ENCODE results near the gene FLRT2.

The FLRT2 gene

GRCh38 chr14:85601690-85602089 lies 71.7 kb downstream of the FLRT2 start:
- no peak for FAIRE-seq

GRCh38 chr14:85602345-85602744 lies 72.4 kb downstream of the FLRT2 start:
- no peak for FAIRE-seq

- FAIRE-seq = no peak
These were observed 74.1 kb downstream of the FLRT2 start for GRCh38 chr14:85604021-85604420.

GRCh38 chr14:85604714-85605113 lies 74.8 kb downstream of the FLRT2 start:
- no peak for FAIRE-seq

GRCh38 chr14:85607651-85608081 lies 77.7 kb downstream of the FLRT2 start:
- FAIRE-seq = no peak

GRCh38 chr14:85613496-85613895 lies 83.6 kb downstream of the FLRT2 start:
- FAIRE-seq = no peak

GRCh38 chr14:85616386-85616885 lies 86.5 kb downstream of the FLRT2 start:
- no peak for FAIRE-seq

- FAIRE-seq = no peak
These were observed 86.9 kb downstream of the FLRT2 start for GRCh38 chr14:85616886-85617285.

GRCh38 chr14:85617791-85618190 lies 87.8 kb downstream of the FLRT2 start:
- no peak for FAIRE-seq

GRCh38 chr14:85618390-85618789 lies 88.4 kb downstream of the FLRT2 start:
- no peak for FAIRE-seq

- no peak for FAIRE-seq
These were observed 89.0 kb downstream of the FLRT2 start for GRCh38 chr14:85618978-85619377.

GRCh38 chr14:85619851-85620250 lies 89.9 kb downstream of the FLRT2 start:
- no peak for FAIRE-seq

GRCh38 chr14:85620947-85621346 lies 91.0 kb downstream of the FLRT2 start:
- no peak for FAIRE-seq

GRCh38 chr14:85622106-85622505 lies 92.2 kb downstream of the FLRT2 start:
- FAIRE-seq = no peak

GRCh38 chr14:85622986-85623685 lies 93.2 kb downstream of the FLRT2 start:
- no peak for FAIRE-seq

GRCh38 chr14:85625925-85626585 lies 96.1 kb downstream of the FLRT2 start:
- FAIRE-seq = no peak

- no peak for FAIRE-seq
These were observed 104.3 kb downstream of the FLRT2 start for GRCh38 chr14:85634205-85634604.

- FAIRE-seq = no peak
These were observed 114.3 kb downstream of the FLRT2 start for GRCh38 chr14:85644211-85644610.

- no peak for FAIRE-seq
These were observed 123.1 kb downstream of the FLRT2 start for GRCh38 chr14:85653029-85653428.

GRCh38 chr14:85660243-85660922 lies 130.4 kb downstream of the FLRT2 start:
- no peak for FAIRE-seq

- FAIRE-seq = no peak
These were observed 132.2 kb downstream of the FLRT2 start for GRCh38 chr14:85662096-85662495.

- FAIRE-seq = no peak
These were observed 133.3 kb downstream of the FLRT2 start for GRCh38 chr14:85663256-85663655.

- no peak for FAIRE-seq
These were observed 133.7 kb downstream of the FLRT2 start for GRCh38 chr14:85663667-85664066.

- no peak for FAIRE-seq
These were observed 146.0 kb downstream of the FLRT2 start for GRCh38 chr14:85675957-85676356.
